ENCODE results near the gene MYO18B. TPM values are rescaled to one million over a fixed set of nuclear protein-coding genes. Genes with fewer than 3 reads are reported as not detected.

MYO18B gene
- total RNA-seq, 1 donor from 2014 or later, result 144 TPM

DNA sequence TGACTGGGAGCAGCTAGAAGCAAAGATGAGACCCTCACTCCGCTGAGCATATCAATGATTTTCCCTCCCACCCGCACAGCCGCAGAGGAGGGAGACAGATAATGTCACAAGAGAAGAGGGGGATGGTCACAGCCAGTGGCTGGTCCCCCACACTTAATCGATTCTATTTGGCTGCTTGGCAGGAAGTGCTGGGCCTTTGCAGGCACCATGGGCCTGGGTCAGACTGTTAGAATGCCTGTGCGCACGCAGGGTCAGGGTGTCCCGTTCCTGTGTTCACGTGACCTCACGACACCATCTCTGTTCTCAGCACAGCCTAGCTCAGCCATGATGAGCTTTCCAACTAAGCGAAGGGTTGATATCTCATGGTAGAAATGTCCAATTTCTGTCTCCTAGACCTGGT lies 107.0 kb downstream of the MYO18B start:
- no peak overlapping the region for H3K4me3 ChIP-seq (ENCODE audit: low read length in 3 of 3)
- no peaks in the 10 kb centered on the region for H3K9me3 ChIP-seq (ENCODE audit: control insufficient read depth in 3 of 3, low read length in 3 of 3)
- peaks cover 0 to 3% (median 0%) of the 10 kb centered on the region in 3 donors for H3K27me3 ChIP-seq (ENCODE audit: control insufficient read depth in 3 of 3, insufficient read depth in 3 of 3, low read length in 3 of 3)
- H3K9ac ChIP-seq (ENCODE audit: low read depth in 1 of 3, low read length in 3 of 3), result no peak overlapping the region
- no peak overlapping the region for H3K27ac ChIP-seq (ENCODE audit: low read depth, low read length)
- peaks cover 71 to 79% (median 76%) of the 10 kb centered on the region in 3 donors for H3K36me3 ChIP-seq (ENCODE audit: control insufficient read depth in 3 of 3, insufficient read depth in 3 of 3, low read length in 3 of 3)
- H3K4me1 ChIP-seq (ENCODE audit: control insufficient read depth in 3 of 3, insufficient read depth in 3 of 3, low read length in 3 of 3), result peaks cover 0 to 5% (median 0%) of the 10 kb centered on the region in 3 donors

DNA sequence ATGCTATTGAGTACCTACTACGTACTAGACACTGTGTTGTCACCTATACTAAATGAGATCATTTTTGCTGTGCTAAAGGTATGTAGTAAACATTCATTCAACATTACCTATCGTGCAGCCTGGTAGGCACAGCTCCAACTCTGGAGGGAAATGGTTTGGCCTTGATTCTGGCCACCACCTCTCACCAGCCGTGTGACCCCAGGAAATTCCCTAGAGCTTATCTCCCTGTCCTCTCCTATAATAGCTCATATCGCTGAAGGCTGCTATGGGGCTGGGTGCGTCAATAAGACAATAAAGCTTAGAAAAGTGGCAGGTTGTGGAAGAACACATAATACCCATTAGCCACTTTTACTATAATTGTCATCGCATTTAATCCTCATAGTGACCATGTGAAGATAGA lies 107.5 kb downstream of the MYO18B start:
- H3K27ac ChIP-seq (ENCODE audit: low read depth, low read length), result no peak overlapping the region
- H3K4me3 ChIP-seq (ENCODE audit: low read length in 3 of 3), result no peak overlapping the region
- peaks cover 0 to 3% (median 0%) of the 10 kb centered on the region in 3 donors for H3K27me3 ChIP-seq (ENCODE audit: control insufficient read depth in 3 of 3, insufficient read depth in 3 of 3, low read length in 3 of 3)
- H3K4me1 ChIP-seq (ENCODE audit: control insufficient read depth in 3 of 3, insufficient read depth in 3 of 3, low read length in 3 of 3), result peaks cover 0 to 5% (median 0%) of the 10 kb centered on the region in 3 donors
- no peak overlapping the region for H3K9ac ChIP-seq (ENCODE audit: low read depth in 1 of 3, low read length in 3 of 3)
- H3K9me3 ChIP-seq (ENCODE audit: control insufficient read depth in 3 of 3, low read length in 3 of 3), result no peaks in the 10 kb centered on the region
- peaks cover 70 to 73% (median 72%) of the 10 kb centered on the region in 3 donors for H3K36me3 ChIP-seq (ENCODE audit: control insufficient read depth in 3 of 3, insufficient read depth in 3 of 3, low read length in 3 of 3)

DNA sequence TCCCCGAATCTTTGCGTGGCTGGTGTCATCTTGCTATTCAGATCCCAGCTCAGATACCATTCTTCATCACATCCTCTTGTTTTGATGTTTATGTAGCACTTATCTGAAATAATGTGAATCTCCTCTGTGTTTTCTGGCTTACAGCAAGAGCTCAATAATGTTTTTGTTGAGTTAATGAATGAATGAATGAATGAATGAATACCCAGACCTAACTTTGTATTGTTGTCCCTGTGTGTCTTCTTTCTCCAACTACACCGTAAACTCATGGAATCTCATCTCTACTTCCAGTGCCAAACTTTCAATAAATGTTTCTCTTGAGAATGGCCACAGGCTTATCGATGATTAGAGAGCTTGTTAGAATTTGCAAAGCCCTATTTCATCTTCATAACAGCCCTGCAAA lies 110.2 kb downstream of the MYO18B start:
- H3K9me3 ChIP-seq (ENCODE audit: control insufficient read depth in 3 of 3, low read length in 3 of 3), result no peaks in the 10 kb centered on the region
- H3K4me3 ChIP-seq (ENCODE audit: low read length in 3 of 3), result no peak overlapping the region
- H3K4me1 ChIP-seq (ENCODE audit: control insufficient read depth in 3 of 3, insufficient read depth in 3 of 3, low read length in 3 of 3), result peaks cover 0 to 5% (median 0%) of the 10 kb centered on the region in 3 donors
- H3K27me3 ChIP-seq (ENCODE audit: control insufficient read depth in 3 of 3, insufficient read depth in 3 of 3, low read length in 3 of 3), result peaks cover 0 to 3% (median 0%) of the 10 kb centered on the region in 3 donors
- H3K36me3 ChIP-seq (ENCODE audit: control insufficient read depth in 3 of 3, insufficient read depth in 3 of 3, low read length in 3 of 3), result peaks cover 58 to 64% (median 63%) of the 10 kb centered on the region in 3 donors
- H3K9ac ChIP-seq (ENCODE audit: low read depth in 1 of 3, low read length in 3 of 3), result no peak overlapping the region
- H3K27ac ChIP-seq (ENCODE audit: low read depth, low read length), result no peak overlapping the region

DNA sequence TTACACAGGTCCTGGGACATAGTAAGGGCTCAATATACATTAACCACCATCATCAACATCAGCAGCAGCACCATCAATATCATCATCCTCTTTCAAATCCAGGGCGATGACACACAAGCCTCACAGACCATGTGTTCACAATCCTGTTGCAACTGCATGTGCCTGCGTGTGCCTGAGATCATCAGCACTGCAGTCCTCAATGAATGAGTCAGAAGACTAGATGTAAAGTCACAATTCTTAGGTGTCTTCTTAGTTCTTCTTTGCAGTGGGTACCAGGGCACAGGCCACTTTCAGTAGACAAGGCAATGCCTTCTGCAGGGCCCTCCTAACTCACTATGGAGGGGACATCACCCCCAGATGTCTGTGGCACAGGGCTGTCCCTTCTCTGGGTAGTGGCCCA lies 111.1 kb downstream of the MYO18B start:
- no peak overlapping the region for H3K4me3 ChIP-seq (ENCODE audit: low read length in 3 of 3)
- H3K27ac ChIP-seq (ENCODE audit: low read depth, low read length), result peak overlapping the region; percentile 36
- no peaks in the 10 kb centered on the region for H3K9me3 ChIP-seq (ENCODE audit: control insufficient read depth in 3 of 3, low read length in 3 of 3)
- peaks cover 0 to 5% (median 0%) of the 10 kb centered on the region in 3 donors for H3K4me1 ChIP-seq (ENCODE audit: control insufficient read depth in 3 of 3, insufficient read depth in 3 of 3, low read length in 3 of 3)
- peaks cover 0 to 3% (median 0%) of the 10 kb centered on the region in 3 donors for H3K27me3 ChIP-seq (ENCODE audit: control insufficient read depth in 3 of 3, insufficient read depth in 3 of 3, low read length in 3 of 3)
- H3K36me3 ChIP-seq (ENCODE audit: control insufficient read depth in 3 of 3, insufficient read depth in 3 of 3, low read length in 3 of 3), result peaks cover 50 to 58% (median 57%) of the 10 kb centered on the region in 3 donors
- H3K9ac ChIP-seq (ENCODE audit: low read depth in 1 of 3, low read length in 3 of 3), result no peak overlapping the region

DNA sequence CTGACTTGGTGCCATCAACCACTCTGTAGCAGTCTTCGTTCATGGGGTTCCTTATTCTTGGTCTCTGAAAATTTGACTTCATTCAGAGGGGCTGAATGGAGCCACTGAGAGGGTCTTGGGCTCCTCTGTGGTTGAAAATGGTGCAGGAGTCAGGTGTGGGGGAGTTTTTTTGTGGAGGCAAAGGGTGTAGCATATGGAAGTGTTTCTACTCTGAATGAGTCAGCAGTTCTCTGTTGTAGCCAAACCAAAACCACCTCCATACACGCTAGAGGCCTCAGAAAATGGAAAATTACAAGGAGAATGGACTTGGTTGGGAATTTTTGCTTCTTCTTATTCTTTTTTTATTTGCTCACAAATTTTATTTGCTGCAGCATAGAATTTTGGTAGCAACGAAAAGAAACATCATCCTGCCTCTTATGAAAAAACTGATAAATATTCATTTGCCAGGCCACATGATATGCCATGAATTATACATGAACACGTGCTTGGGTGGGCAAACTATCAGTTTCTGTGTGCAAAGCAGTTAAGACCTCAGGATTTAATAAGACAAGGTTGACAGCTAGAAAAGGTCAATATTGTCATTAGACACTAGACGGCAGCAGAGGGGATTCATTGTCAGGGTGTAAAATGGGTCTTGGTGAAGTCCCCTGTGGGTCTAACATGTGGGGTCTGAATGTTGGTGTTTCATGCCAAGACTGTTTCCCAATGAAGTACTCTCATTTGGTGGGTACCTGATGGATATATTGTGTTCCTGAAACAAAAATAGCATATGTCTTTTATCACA lies 111.7 kb downstream of the MYO18B start:
- no peaks in the 10 kb centered on the region for H3K27me3 ChIP-seq (ENCODE audit: control insufficient read depth in 3 of 3, insufficient read depth in 3 of 3, low read length in 3 of 3)
- H3K36me3 ChIP-seq (ENCODE audit: control insufficient read depth in 3 of 3, insufficient read depth in 3 of 3, low read length in 3 of 3), result peaks cover 51 to 57% (median 56%) of the 10 kb centered on the region in 3 donors
- no peak overlapping the region for H3K9ac ChIP-seq (ENCODE audit: low read depth in 1 of 3, low read length in 3 of 3)
- no peak overlapping the region for H3K4me3 ChIP-seq (ENCODE audit: low read length in 3 of 3)
- peak overlapping the region; percentile 36 for H3K27ac ChIP-seq (ENCODE audit: low read depth, low read length)
- no peaks in the 10 kb centered on the region for H3K9me3 ChIP-seq (ENCODE audit: control insufficient read depth in 3 of 3, low read length in 3 of 3)
- H3K4me1 ChIP-seq (ENCODE audit: control insufficient read depth in 3 of 3, insufficient read depth in 3 of 3, low read length in 3 of 3), result peaks cover 0 to 5% (median 0%) of the 10 kb centered on the region in 3 donors

DNA sequence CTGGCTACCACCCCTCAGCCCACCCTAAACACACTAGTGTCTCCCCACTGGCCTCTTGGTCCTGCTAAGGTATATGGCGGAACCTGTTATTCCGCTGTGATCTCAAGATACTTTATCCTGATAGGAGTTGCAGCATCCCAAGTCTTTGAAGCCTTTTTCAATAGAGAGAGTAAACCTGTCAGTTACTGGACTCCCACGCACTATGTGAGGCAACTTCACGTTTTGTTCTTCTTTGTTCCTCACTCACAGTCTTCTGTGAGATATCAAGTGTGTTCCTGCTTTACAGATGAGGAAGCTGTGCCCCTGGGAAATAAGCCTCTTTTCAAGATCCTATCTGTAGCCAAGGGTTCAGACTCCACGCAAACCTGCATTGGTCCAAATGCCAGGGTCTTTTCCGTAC lies 127.8 kb downstream of the MYO18B start:
- Histone ChIP-seq H3K9ac (ENCODE audit: low read depth in 1 of 3, low read length in 3 of 3) (no peak overlapping the region), H3K27ac (ENCODE audit: low read depth, low read length) (no peak overlapping the region), H3K4me3 (ENCODE audit: low read length in 3 of 3) (no peak overlapping the region), H3K36me3 (ENCODE audit: control insufficient read depth in 3 of 3, insufficient read depth in 3 of 3, low read length in 3 of 3) (peaks cover 41 to 44% (median 42%) of the 10 kb centered on the region in 3 donors), H3K27me3 (ENCODE audit: control insufficient read depth in 3 of 3, insufficient read depth in 3 of 3, low read length in 3 of 3) (no peaks in the 10 kb centered on the region), H3K9me3 (ENCODE audit: control insufficient read depth in 3 of 3, low read length in 3 of 3) (no peaks in the 10 kb centered on the region), H3K4me1 (ENCODE audit: control insufficient read depth in 3 of 3, insufficient read depth in 3 of 3, low read length in 3 of 3) (no peaks in the 10 kb centered on the region)

DNA sequence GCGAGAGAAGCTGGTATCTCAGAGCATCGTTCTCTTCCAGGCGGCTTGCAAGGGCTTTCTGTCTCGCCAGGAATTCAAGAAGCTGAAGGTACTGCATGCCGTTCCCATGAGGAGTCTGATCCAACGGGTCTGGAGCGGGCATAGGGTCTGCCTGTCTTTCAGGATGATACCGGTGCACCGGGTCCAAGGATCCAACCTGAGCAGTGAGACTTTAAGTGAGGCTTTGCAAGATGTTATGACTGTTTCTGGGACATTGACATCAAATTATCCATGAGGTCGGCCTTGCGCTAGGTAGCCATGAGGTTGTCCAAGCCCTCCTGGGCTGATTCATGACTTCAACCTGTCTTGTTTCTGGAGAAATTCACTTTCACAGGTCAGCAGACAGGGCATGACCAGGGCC lies 132.3 kb downstream of the MYO18B start:
- Histone ChIP-seq H3K27me3 (ENCODE audit: control insufficient read depth in 3 of 3, insufficient read depth in 3 of 3, low read length in 3 of 3) (peaks cover 0 to 5% (median 3%) of the 10 kb centered on the region in 3 donors), H3K4me3 (ENCODE audit: low read length in 3 of 3) (no peak overlapping the region), H3K9me3 (ENCODE audit: control insufficient read depth in 3 of 3, low read length in 3 of 3) (no peaks in the 10 kb centered on the region), H3K36me3 (ENCODE audit: control insufficient read depth in 3 of 3, insufficient read depth in 3 of 3, low read length in 3 of 3) (peaks cover 51 to 63% (median 62%) of the 10 kb centered on the region in 3 donors), H3K27ac (ENCODE audit: low read depth, low read length) (no peak overlapping the region), H3K4me1 (ENCODE audit: control insufficient read depth in 3 of 3, insufficient read depth in 3 of 3, low read length in 3 of 3) (no peaks in the 10 kb centered on the region), H3K9ac (ENCODE audit: low read depth in 1 of 3, low read length in 3 of 3) (no peak overlapping the region)

DNA sequence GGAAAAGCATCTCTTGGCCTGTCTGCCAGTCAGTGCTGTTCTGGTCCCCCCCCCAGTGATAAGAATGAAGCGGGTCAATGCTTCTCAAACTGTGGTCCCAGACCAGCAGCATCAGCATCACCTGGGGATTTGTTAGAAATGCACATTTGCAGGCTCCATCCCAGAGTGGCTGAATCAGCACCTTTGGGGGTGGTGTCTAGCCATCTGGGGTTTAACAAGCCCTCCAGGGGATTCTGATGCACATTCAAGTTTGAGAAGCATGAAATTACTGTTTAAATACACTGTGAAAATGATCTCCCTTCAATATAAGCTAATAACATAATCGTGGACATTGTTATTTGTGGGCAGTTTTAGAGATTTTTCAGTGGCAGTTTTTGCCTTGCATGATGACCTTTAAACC lies 133.5 kb downstream of the MYO18B start:
- Histone ChIP-seq H3K27ac (ENCODE audit: low read depth, low read length) (no peak overlapping the region), H3K27me3 (ENCODE audit: control insufficient read depth in 3 of 3, insufficient read depth in 3 of 3, low read length in 3 of 3) (peaks cover 0 to 5% (median 3%) of the 10 kb centered on the region in 3 donors), H3K9me3 (ENCODE audit: control insufficient read depth in 3 of 3, low read length in 3 of 3) (no peaks in the 10 kb centered on the region), H3K36me3 (ENCODE audit: control insufficient read depth in 3 of 3, insufficient read depth in 3 of 3, low read length in 3 of 3) (peaks cover 49 to 63% (median 55%) of the 10 kb centered on the region in 3 donors), H3K9ac (ENCODE audit: low read depth in 1 of 3, low read length in 3 of 3) (no peak overlapping the region), H3K4me3 (ENCODE audit: low read length in 3 of 3) (no peak overlapping the region), H3K4me1 (ENCODE audit: control insufficient read depth in 3 of 3, insufficient read depth in 3 of 3, low read length in 3 of 3) (no peaks in the 10 kb centered on the region)

DNA sequence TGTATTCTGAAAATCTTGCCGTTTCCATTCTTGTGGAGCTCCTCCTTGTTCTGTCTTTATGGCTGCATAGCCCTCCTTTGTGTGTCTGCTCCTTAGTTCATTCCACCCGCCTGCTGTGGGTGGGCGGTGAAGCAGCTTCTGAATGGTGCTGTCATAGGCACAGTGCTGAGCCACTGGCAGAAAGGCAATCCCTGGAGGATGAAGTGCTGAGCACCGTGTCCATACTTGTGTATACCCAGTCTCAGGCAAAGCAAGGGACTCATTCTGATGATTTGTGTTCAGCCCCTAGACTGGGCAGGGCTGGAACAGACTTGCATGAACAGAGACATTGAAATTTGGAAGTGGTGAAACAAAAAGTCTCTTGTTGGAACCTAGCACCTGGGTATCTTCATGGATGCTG lies 134.9 kb downstream of the MYO18B start:
- Histone ChIP-seq H3K9me3 (ENCODE audit: control insufficient read depth in 3 of 3, low read length in 3 of 3) (no peaks in the 10 kb centered on the region), H3K4me3 (ENCODE audit: low read length in 3 of 3) (no peak overlapping the region), H3K4me1 (ENCODE audit: control insufficient read depth in 3 of 3, insufficient read depth in 3 of 3, low read length in 3 of 3) (no peaks in the 10 kb centered on the region), H3K27me3 (ENCODE audit: control insufficient read depth in 3 of 3, insufficient read depth in 3 of 3, low read length in 3 of 3) (peaks cover 0 to 5% (median 3%) of the 10 kb centered on the region in 3 donors), H3K36me3 (ENCODE audit: control insufficient read depth in 3 of 3, insufficient read depth in 3 of 3, low read length in 3 of 3) (peaks cover 45 to 64% (median 53%) of the 10 kb centered on the region in 3 donors), H3K27ac (ENCODE audit: low read depth, low read length) (no peak overlapping the region), H3K9ac (ENCODE audit: low read depth in 1 of 3, low read length in 3 of 3) (no peak overlapping the region)

DNA sequence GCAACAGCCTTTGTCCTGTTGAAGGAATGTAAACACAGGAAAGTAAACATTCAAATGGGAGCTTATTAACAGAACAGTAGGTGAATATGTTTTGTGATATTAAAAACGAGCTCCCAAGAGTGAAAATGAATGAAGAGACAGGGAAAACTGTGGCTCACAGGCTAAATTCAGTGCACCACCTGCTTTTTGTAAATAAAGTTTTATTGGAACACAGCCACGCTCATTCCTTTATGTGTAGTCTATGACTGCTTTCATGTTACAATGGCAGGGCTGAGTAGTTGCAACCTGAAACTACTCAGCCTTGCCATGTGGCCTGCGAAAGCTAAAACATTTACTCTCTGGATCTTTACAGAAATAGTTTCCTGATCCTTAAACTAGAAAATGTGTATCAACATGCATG lies 136.9 kb downstream of the MYO18B start:
- Histone ChIP-seq H3K27ac (ENCODE audit: low read depth, low read length) (no peak overlapping the region), H3K4me3 (ENCODE audit: low read length in 3 of 3) (no peak overlapping the region), H3K27me3 (ENCODE audit: control insufficient read depth in 3 of 3, insufficient read depth in 3 of 3, low read length in 3 of 3) (peaks cover 0 to 5% (median 3%) of the 10 kb centered on the region in 3 donors), H3K4me1 (ENCODE audit: control insufficient read depth in 3 of 3, insufficient read depth in 3 of 3, low read length in 3 of 3) (no peaks in the 10 kb centered on the region), H3K9me3 (ENCODE audit: control insufficient read depth in 3 of 3, low read length in 3 of 3) (no peaks in the 10 kb centered on the region), H3K9ac (ENCODE audit: low read depth in 1 of 3, low read length in 3 of 3) (no peak overlapping the region), H3K36me3 (ENCODE audit: control insufficient read depth in 3 of 3, insufficient read depth in 3 of 3, low read length in 3 of 3) (peaks cover 41 to 59% (median 46%) of the 10 kb centered on the region in 3 donors)
